HCT116 (cell line): Measurements from ENCODE around the gene SRPK2. TPM values are rescaled to one million over a fixed set of nuclear protein-coding genes. Genes with fewer than 3 reads are reported as not detected.

Experiments
- ATAC-seq: fragments of 200-7000 bp; cut with Tn5 transposase; 2 replicates; pipeline ENCODE4 v1.9.1; 2020; ENCODE audit warnings: mild to moderate bottlenecking, moderate library complexity
- BruUV-seq: library from RNA; stranded (reverse); fragments of 400-500 nt; replicated peaks from 2 replicates; lab custom pipeline; 2021; lab: Mats Ljungman, UMichigan
- CTCF ChIA-PET: fragments of 300-600 bp; sonication (Branson Sonifier 250); formaldehyde crosslinking; loops from one replicate; lab custom pipeline; 2021; ENCODE audit warnings: antibody characterized with exemption; lab: Charles Lee
- POLR2A ChIA-PET: fragments of 300-600, 350-600 bp; sonication (Branson Sonifier 250); formaldehyde crosslinking; loops from one replicate; lab custom pipeline; 2021; ENCODE audit warnings: antibody characterized with exemption; lab: Charles Lee
- RAD21 ChIA-PET, 2 experiments: fragments of 300-600 bp; sonication (Branson Sonifier 250); formaldehyde crosslinking; loops; one replicate each; lab custom pipeline; 2023; ENCODE audit warnings: low total read pairs in 2 of 2; ENCODE audit not compliant: uncharacterized antibody in 2 of 2, unreplicated experiment in 2 of 2, low non-redundant PET in 1 of 2; lab: Charles Lee
- DNase-seq: peaks from one replicate; pipeline ENCODE4 v3.0.0-alpha.2; 2010; ENCODE audit warnings: low read depth, low spot score
- H2AFZ ChIP-seq: fragments of 200-600 bp; shearing (Covaris generic), sonication (generic); 2 replicates; pipeline ENCODE4 v1.6.1; 2017; ENCODE audit warnings: low read depth, mixed run types, mixed read lengths, antibody characterized with exemption, low read length; ENCODE audit not compliant: poor library complexity, severe bottlenecking
- H3K27ac ChIP-seq: 2 replicates; pipeline ENCODE4 v1.5.1; 2012; ENCODE audit warnings: low read depth, low read length
- H3K27me3 ChIP-seq: fragments of 200-600 bp; sonication (generic); 2 replicates; pipeline ENCODE4 v1.6.1; 2016; ENCODE audit warnings: mixed run types, low read length, mixed read lengths; ENCODE audit not compliant: insufficient read depth
- H3K36me3 ChIP-seq, 2 experiments: fragments of 200-500 bp in 1 of 2; fragments of 200-600 bp in 1 of 2; sonication (Bioruptor generic) in 1 of 2; sonication (generic) in 1 of 2; 2 replicates each; pipeline versions ENCODE4 v1.5.1 to v1.6.1; 2014 to 2016; ENCODE audit warnings: low read length in 2 of 2, inconsistent platforms in 1 of 2, mixed read lengths in 1 of 2, mixed run types in 1 of 2; ENCODE audit not compliant: insufficient read depth in 2 of 2, control insufficient read depth in 1 of 2
- H3K4me1 ChIP-seq, 2 experiments: fragments of 200-600 bp in 1 of 2; sonication (generic) in 1 of 2; 2 replicates each; pipeline versions ENCODE4 v1.5.1 to v1.6.1; 2012 to 2017; ENCODE audit warnings: low read length in 2 of 2, inconsistent platforms in 1 of 2, mild to moderate bottlenecking in 1 of 2, mixed read lengths in 1 of 2, mixed run types in 1 of 2, moderate library complexity in 1 of 2; ENCODE audit not compliant: insufficient read depth in 2 of 2, control insufficient read depth in 1 of 2
- H3K4me2 ChIP-seq: fragments of 200-600 bp; sonication (generic); 2 replicates; pipeline ENCODE4 v1.6.1; 2017; ENCODE audit warnings: mixed run types, low read length, mixed read lengths
- H3K4me3 ChIP-seq, 2 experiments: fragments of 200-600 bp in 1 of 2; sonication (generic) in 1 of 2; replicated peaks in 1 of 2; 2 replicates each; pipeline ENCODE4 v1.5.1; 2011 to 2016; ENCODE audit warnings: low read length in 2 of 2, control low read depth in 1 of 2, low read depth in 1 of 2, mild to moderate bottlenecking in 1 of 2, mixed read lengths in 1 of 2, mixed run types in 1 of 2
- H3K79me2 ChIP-seq: fragments of 200-600 bp; sonication (generic); 2 replicates; pipeline ENCODE4 v1.6.1; 2017; ENCODE audit warnings: mild to moderate bottlenecking, mixed run types, low read length, moderate library complexity, mixed read lengths; ENCODE audit not compliant: insufficient read depth
- H3K9ac ChIP-seq: fragments of 200-600 bp; sonication (generic); 2 replicates; pipeline ENCODE4 v1.6.1; 2016; ENCODE audit warnings: low read length, mixed read lengths
- H3K9me2 ChIP-seq: fragments of 200-600 bp; sonication (generic), shearing (Covaris generic); 2 replicates; pipeline ENCODE4 v1.6.1; 2017; ENCODE audit warnings: mixed run types, mild to moderate bottlenecking, moderate library complexity; ENCODE audit not compliant: insufficient read depth
- H3K9me3 ChIP-seq, 2 experiments: fragments of 200-500 bp in 1 of 2; fragments of 200-600 bp in 1 of 2; sonication (Bioruptor generic) in 1 of 2; sonication (generic) in 1 of 2; 2 replicates each; pipeline ENCODE4 v1.6.1; 2014 to 2017; ENCODE audit warnings: low read length in 2 of 2, mixed read lengths in 2 of 2, inconsistent platforms in 1 of 2, low read depth in 1 of 2, mild to moderate bottlenecking in 1 of 2, mixed run types in 1 of 2, moderate library complexity in 1 of 2; ENCODE audit not compliant: control insufficient read depth in 1 of 2, insufficient read depth in 1 of 2
- H4K20me1 ChIP-seq: fragments of 200-600 bp; sonication (generic), shearing (Covaris generic); 2 replicates; pipeline ENCODE4 v1.6.1; 2017; ENCODE audit warnings: mixed run types, mild to moderate bottlenecking, moderate library complexity; ENCODE audit not compliant: insufficient read depth
- CBX3 ChIP-seq: IDR thresholded peaks from 2 replicates; pipeline ENCODE4 v1.6.1; 2012; ENCODE audit warnings: low read depth
- ELF1 ChIP-seq: IDR thresholded peaks from 2 replicates; pipeline ENCODE4 v1.6.1; 2012; ENCODE audit warnings: low read depth, borderline replicate concordance
- EZH2 ChIP-seq: fragments of 200-600 bp; sonication (generic); IDR thresholded peaks from 2 replicates; pipeline ENCODE4 v1.6.1; 2017; ENCODE audit warnings: antibody characterized with exemption, mixed run types
- FOSL1 ChIP-seq: IDR thresholded peaks from 2 replicates; pipeline ENCODE4 v1.6.1; 2012; ENCODE audit warnings: low read depth
- POLR2A ChIP-seq: IDR thresholded peaks from 2 replicates; pipeline ENCODE4 v1.7.0; 2011; ENCODE audit warnings: borderline replicate concordance; ENCODE audit not compliant: insufficient read depth, insufficient read length; ENCODE audit errors: extremely low read depth
- POLR2AphosphoS5 ChIP-seq: IDR thresholded peaks from 2 replicates; pipeline ENCODE4 v1.6.1; 2011; ENCODE audit warnings: mild to moderate bottlenecking, low read depth, low read length, moderate library complexity
- RAD21 ChIP-seq: IDR thresholded peaks from 2 replicates; pipeline ENCODE4 v1.6.1; 2012; ENCODE audit warnings: low read depth, mild to moderate bottlenecking
- SIN3A ChIP-seq: IDR thresholded peaks from 2 replicates; pipeline ENCODE4 v1.6.1; 2012; ENCODE audit warnings: low read depth
- SP1 ChIP-seq: IDR thresholded peaks from 2 replicates; pipeline ENCODE4 v1.6.1; 2012; ENCODE audit warnings: low read depth
- SRF ChIP-seq: IDR thresholded peaks from 2 replicates; pipeline ENCODE4 v1.6.1; 2012; ENCODE audit warnings: low read depth
- TCF7L2 ChIP-seq: IDR thresholded peaks from 2 replicates; pipeline ENCODE4 v1.7.0; 2011; ENCODE audit warnings: borderline replicate concordance, inconsistent platforms; ENCODE audit not compliant: insufficient read depth, insufficient read length; ENCODE audit errors: extremely low read depth
- ZFX ChIP-seq: fragments of 450-650 bp; IDR thresholded peaks from 2 replicates; pipeline ENCODE4 v1.6.1; 2017
- ZNF274 ChIP-seq: fragments of 200-500 bp; sonication (Bioruptor generic); IDR thresholded peaks from 2 replicates; pipeline ENCODE4 v1.6.1; 2014; ENCODE audit warnings: mild to moderate bottlenecking, low read depth, low read length, inconsistent platforms
- intact Hi-C: fragments of 100-400 bp; cut with micrococcal nuclease; formaldehyde crosslinking; loops from 2 replicates; pipeline ENCODE4 v1.10.0; 2022
- total RNA-seq: library from RNA; stranded (reverse); gene quantifications from one replicate; pipeline ENCODE4 v1.2.1, GENCODE V29; 2021; ENCODE audit not compliant: unreplicated experiment
- TF ChIP-seq, protein P1 (sequence below), 3 experiments: fragments of 200-600 bp in 1 of 3; sonication (generic) in 1 of 3; IDR thresholded peaks in 2 of 3; conservative IDR thresholded peaks in 1 of 3; 2 replicates each; pipeline ENCODE4 v1.5.1; 2012 to 2017; ENCODE audit warnings: low read depth in 2 of 3, low read length in 2 of 3, antibody characterized with exemption in 1 of 3, borderline replicate concordance in 1 of 3, control low read depth in 1 of 3, mild to moderate bottlenecking in 1 of 3, mixed read lengths in 1 of 3, mixed run types in 1 of 3, moderate library complexity in 1 of 3; ENCODE audit not compliant: insufficient read depth in 1 of 3
- TF ChIP-seq, protein P2 (sequence below): IDR thresholded peaks from 2 replicates; pipeline ENCODE4 v1.6.1; 2011; ENCODE audit warnings: mild to moderate bottlenecking, low read length, moderate library complexity; ENCODE audit not compliant: insufficient replicate concordance; ENCODE audit errors: extremely low read depth
- TF ChIP-seq, protein P3 (sequence below): IDR thresholded peaks from 2 replicates; pipeline ENCODE4 v1.6.1; 2012; ENCODE audit warnings: low read depth
- TF ChIP-seq, protein P4 (sequence below): IDR thresholded peaks from 2 replicates; pipeline ENCODE4 v1.6.1; 2012

The SRPK2 gene
- total RNA-seq, 1 experiment from 2014 or later: 37.4 TPM

DNA sequence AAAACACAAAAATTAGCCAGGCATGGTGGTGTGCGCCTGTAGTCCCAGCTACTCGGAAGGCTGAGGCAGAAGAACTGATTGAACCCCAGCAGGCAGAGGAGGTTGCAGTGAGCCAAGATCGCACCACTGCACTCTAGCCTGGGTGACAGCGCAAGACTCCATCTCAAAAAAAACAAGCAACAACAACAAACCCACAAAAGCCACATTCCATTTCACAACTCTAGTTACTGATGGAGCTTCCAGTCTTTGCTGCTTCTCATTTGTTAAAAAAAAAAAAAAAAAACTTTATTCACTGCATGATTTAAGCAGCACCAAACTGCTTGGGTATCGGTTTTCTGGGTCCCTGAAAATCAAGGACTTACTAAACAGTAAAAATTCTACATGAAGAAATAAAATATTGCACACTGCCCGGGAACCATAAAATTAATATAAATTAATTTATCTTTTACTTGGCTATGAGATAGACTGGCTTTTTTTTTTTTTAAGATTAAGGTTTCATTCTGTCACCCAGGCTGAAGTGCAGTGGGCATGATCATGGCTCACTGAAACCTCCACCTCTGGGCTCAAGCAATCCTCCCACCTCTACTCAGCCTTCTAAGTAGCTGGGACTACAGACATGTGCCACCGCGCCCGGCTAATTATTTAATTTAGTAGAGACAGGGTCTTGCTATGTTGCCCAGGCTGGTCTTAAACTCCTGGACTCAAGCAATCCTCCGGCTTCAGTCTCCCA lies 42.0 kb downstream of the SRPK2 start:
- Histone ChIP-seq H3K4me2 (peak overlapping the region; percentile 74), H3K4me1 (peaks cover 33 to 72% of the 10 kb centered on the region in 2 experiments), H3K9me2 (no peaks in the 10 kb centered on the region), H4K20me1 (no peaks in the 10 kb centered on the region)
- DNase-seq: no peak
- intact Hi-C loops: no loop called here
- BruUV-seq: no TSS peak
- POLR2A ChIA-PET: no interaction called here
- TF ChIP-seq ELF1 (no peak), POLR2AphosphoS5 (no peak), RAD21 (no peak), POLR2A (no peak), ZFX (no peak), SP1 (no peak), FOSL1 (no peak), EZH2 (no peak), SRF (no peak), TCF7L2 (no peak), ZNF274 (no peak), SIN3A (no peak), CBX3 (no peak)
- TF ChIP-seq, protein P1, sequence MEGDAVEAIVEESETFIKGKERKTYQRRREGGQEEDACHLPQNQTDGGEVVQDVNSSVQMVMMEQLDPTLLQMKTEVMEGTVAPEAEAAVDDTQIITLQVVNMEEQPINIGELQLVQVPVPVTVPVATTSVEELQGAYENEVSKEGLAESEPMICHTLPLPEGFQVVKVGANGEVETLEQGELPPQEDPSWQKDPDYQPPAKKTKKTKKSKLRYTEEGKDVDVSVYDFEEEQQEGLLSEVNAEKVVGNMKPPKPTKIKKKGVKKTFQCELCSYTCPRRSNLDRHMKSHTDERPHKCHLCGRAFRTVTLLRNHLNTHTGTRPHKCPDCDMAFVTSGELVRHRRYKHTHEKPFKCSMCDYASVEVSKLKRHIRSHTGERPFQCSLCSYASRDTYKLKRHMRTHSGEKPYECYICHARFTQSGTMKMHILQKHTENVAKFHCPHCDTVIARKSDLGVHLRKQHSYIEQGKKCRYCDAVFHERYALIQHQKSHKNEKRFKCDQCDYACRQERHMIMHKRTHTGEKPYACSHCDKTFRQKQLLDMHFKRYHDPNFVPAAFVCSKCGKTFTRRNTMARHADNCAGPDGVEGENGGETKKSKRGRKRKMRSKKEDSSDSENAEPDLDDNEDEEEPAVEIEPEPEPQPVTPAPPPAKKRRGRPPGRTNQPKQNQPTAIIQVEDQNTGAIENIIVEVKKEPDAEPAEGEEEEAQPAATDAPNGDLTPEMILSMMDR (IDR thresholded peaks at IDR 0.05 in 2 of 3, conservative IDR thresholded peaks at IDR 0.05 in 1 of 3; ENCODE audit: borderline replicate concordance in 1 of 3, insufficient read depth in 1 of 3, low read depth in 2 of 3, low read length in 2 of 3): no peak
- TF ChIP-seq, protein P2, sequence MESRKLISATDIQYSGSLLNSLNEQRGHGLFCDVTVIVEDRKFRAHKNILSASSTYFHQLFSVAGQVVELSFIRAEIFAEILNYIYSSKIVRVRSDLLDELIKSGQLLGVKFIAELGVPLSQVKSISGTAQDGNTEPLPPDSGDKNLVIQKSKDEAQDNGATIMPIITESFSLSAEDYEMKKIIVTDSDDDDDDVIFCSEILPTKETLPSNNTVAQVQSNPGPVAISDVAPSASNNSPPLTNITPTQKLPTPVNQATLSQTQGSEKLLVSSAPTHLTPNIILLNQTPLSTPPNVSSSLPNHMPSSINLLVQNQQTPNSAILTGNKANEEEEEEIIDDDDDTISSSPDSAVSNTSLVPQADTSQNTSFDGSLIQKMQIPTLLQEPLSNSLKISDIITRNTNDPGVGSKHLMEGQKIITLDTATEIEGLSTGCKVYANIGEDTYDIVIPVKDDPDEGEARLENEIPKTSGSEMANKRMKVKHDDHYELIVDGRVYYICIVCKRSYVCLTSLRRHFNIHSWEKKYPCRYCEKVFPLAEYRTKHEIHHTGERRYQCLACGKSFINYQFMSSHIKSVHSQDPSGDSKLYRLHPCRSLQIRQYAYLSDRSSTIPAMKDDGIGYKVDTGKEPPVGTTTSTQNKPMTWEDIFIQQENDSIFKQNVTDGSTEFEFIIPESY: no peak
- TF ChIP-seq, protein P3, sequence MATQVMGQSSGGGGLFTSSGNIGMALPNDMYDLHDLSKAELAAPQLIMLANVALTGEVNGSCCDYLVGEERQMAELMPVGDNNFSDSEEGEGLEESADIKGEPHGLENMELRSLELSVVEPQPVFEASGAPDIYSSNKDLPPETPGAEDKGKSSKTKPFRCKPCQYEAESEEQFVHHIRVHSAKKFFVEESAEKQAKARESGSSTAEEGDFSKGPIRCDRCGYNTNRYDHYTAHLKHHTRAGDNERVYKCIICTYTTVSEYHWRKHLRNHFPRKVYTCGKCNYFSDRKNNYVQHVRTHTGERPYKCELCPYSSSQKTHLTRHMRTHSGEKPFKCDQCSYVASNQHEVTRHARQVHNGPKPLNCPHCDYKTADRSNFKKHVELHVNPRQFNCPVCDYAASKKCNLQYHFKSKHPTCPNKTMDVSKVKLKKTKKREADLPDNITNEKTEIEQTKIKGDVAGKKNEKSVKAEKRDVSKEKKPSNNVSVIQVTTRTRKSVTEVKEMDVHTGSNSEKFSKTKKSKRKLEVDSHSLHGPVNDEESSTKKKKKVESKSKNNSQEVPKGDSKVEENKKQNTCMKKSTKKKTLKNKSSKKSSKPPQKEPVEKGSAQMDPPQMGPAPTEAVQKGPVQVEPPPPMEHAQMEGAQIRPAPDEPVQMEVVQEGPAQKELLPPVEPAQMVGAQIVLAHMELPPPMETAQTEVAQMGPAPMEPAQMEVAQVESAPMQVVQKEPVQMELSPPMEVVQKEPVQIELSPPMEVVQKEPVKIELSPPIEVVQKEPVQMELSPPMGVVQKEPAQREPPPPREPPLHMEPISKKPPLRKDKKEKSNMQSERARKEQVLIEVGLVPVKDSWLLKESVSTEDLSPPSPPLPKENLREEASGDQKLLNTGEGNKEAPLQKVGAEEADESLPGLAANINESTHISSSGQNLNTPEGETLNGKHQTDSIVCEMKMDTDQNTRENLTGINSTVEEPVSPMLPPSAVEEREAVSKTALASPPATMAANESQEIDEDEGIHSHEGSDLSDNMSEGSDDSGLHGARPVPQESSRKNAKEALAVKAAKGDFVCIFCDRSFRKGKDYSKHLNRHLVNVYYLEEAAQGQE: no peak
- TF ChIP-seq, protein P4, sequence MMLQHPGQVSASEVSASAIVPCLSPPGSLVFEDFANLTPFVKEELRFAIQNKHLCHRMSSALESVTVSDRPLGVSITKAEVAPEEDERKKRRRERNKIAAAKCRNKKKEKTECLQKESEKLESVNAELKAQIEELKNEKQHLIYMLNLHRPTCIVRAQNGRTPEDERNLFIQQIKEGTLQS: no peak
- TF ChIP-seq, all 23 proteins: peak for 0
- Histone ChIP-seq H3K9me3 (no peaks in the 10 kb centered on the region), H3K9ac (0 out of 2 replicates have a peak overlapping the region, but pooled peaks have one; percentile 32), H3K4me3 (no peak overlapping the region), H3K27ac (no peak overlapping the region), H2AFZ (no peak overlapping the region), H3K27me3 (no peaks in the 10 kb centered on the region), H3K79me2 (peaks cover 72% of the 10 kb centered on the region), H3K36me3 (no peaks in the 10 kb centered on the region)
- no peak for ATAC-seq
- RAD21 ChIA-PET: no interaction called here
- CTCF ChIA-PET: no interaction called here
